Subcutaneous preadipocyte (primary cell): Measurements from ENCODE around the gene CHST3. TPM values are rescaled to one million over a fixed set of nuclear protein-coding genes. Genes with fewer than 3 reads are reported as not detected.

ENCODE experiments used
- total RNA-seq: library from RNA; depleted of rRNA; stranded (reverse); fragments of >200 nt; gene quantifications from 2 replicates; pipeline ENCODE4 v1.2.3, GENCODE V29; 2012

The CHST3 gene
- total RNA-seq, result 20.9 and 23.5 TPM in 2 replicates

GRCh38 chr10:71964098-71964742, at the start of gene CHST3:
Gene CHST3 (plus strand): TSS chr10:71964395. CDS start chr10:72005843, 41,448 bp downstream.

Other genes starting within 250 kb of the CHST3 start
- under 0.01 and 0.20 TPM in 2 replicates for gene C10orf105, start 244.6 kb upstream of the CHST3 start, total RNA-seq
- 15.2 and 20.6 TPM in 2 replicates for gene VSIR, start 190.9 kb upstream of the CHST3 start, total RNA-seq
- gene PSAP, start 113.1 kb upstream of the CHST3 start, total RNA-seq, result 371 and 686 TPM in 2 replicates
- gene SPOCK2, start 124.2 kb downstream of the CHST3 start, total RNA-seq, result under 0.01 and 0.20 TPM in 2 replicates